HepG2 (cell line): ENCODE data around the gene NMT2. TPM values are rescaled to one million over a fixed set of nuclear protein-coding genes. Genes with fewer than 3 reads are reported as not detected.

ENCODE experiments used
- AKAP8 ChIP-seq: sonication (generic); formaldehyde crosslinking; IDR thresholded peaks from 2 replicates; pipeline ENCODE4 v1.5.1; 2020; ENCODE audit warnings: mild to moderate bottlenecking, missing genetic modification reagents
- FOXK1 ChIP-seq: sonication (generic); formaldehyde crosslinking; IDR thresholded peaks from 2 replicates; pipeline ENCODE4 v1.4.0; 2020; ENCODE audit warnings: low read depth, missing genetic modification reagents, borderline replicate concordance
- HCFC1 ChIP-seq: fragments of 150-350 bp; IDR thresholded peaks from 2 replicates; pipeline ENCODE4 v1.6.1; 2014; ENCODE audit warnings: low read depth, low read length
- KDM3A ChIP-seq: IDR thresholded peaks from 2 replicates; pipeline ENCODE4 v1.6.1; 2018; ENCODE audit warnings: low read depth, missing compliant biosample characterization
- NFKBIZ ChIP-seq: IDR thresholded peaks from 2 replicates; pipeline ENCODE4 v1.6.1; 2018; ENCODE audit warnings: missing genetic modification reagents, missing compliant biosample characterization
- PITX1 ChIP-seq: sonication (generic); formaldehyde crosslinking; IDR thresholded peaks from 2 replicates; pipeline ENCODE4 v1.5.1; 2020; ENCODE audit warnings: mild to moderate bottlenecking, missing genetic modification reagents
- RBM39 ChIP-seq: fragments of 200-400 bp; formaldehyde crosslinking; IDR thresholded peaks from one replicate; pipeline ENCODE4 v1.6.1; 2018; ENCODE audit warnings: antibody characterized with exemption, mild to moderate bottlenecking, low read depth, low read length; ENCODE audit not compliant: poor library complexity, severe bottlenecking
- RFX5 ChIP-seq: IDR thresholded peaks from 2 replicates; pipeline ENCODE4 v1.6.1; 2011; ENCODE audit warnings: low read depth, low read length, improper control_type of control experiment
- TBL1XR1 ChIP-seq: fragments of 150-350 bp; IDR thresholded peaks from 2 replicates; pipeline ENCODE4 v1.6.1; 2014; ENCODE audit warnings: borderline replicate concordance, low read length; ENCODE audit not compliant: partially characterized antibody
- ZNF644 ChIP-seq: IDR thresholded peaks from 2 replicates; pipeline ENCODE4 v1.6.1; 2016; ENCODE audit warnings: low read depth
- ZNF792 ChIP-seq: IDR thresholded peaks from 2 replicates; pipeline ENCODE4 v1.6.1; 2016
- polyA plus RNA-seq, 8 experiments: library from polyadenylated mRNA; depleted of rRNA in 3 of 8; stranded (reverse) in 7 of 8; unstranded in 1 of 8; fragments of >200 nt; fragmentation: Illumina TruSeq in 4 of 8; extraction: Trizol in 4 of 8; gene quantifications; 2 replicates each; pipeline versions ENCODE4 v1.2.1 to v1.2.3, GENCODE V29; 2011 to 2016; ENCODE audit warnings: low read depth in 4 of 8, missing spikeins in 1 of 8, mixed read lengths in 1 of 8; ENCODE audit not compliant: insufficient read depth in 1 of 8
- total RNA-seq, 5 experiments: library from RNA; depleted of rRNA; stranded (reverse); fragments of >200 nt; fragmentation: Illumina TruSeq; extraction: Trizol; gene quantifications; 2 replicates each; pipeline ENCODE4 v1.2.3, GENCODE V29; 2016; ENCODE audit warnings: low read depth in 1 of 5
- TF ChIP-seq, protein P1 (sequence below): sonication (generic); formaldehyde crosslinking; IDR thresholded peaks from 2 replicates; pipeline ENCODE4 v1.5.0; 2020; ENCODE audit warnings: missing genetic modification reagents
- TF ChIP-seq, protein P2 (sequence below): sonication (generic); formaldehyde crosslinking; IDR thresholded peaks from 2 replicates; pipeline ENCODE4 v1.8.1; 2023; ENCODE audit warnings: mild to moderate bottlenecking, inconsistent platforms, moderate library complexity, missing genetic modification reagents, borderline replicate concordance
- TF ChIP-seq, protein P3 (sequence below): sonication (generic); formaldehyde crosslinking; IDR thresholded peaks from 2 replicates; pipeline ENCODE4 v1.5.0; 2020; ENCODE audit warnings: missing genetic modification reagents, mild to moderate bottlenecking, borderline replicate concordance
- TF ChIP-seq, protein P4 (sequence below): IDR thresholded peaks from 2 replicates; pipeline ENCODE4 v1.6.1; 2016; ENCODE audit warnings: mild to moderate bottlenecking
- TF ChIP-seq, protein P5 (sequence below): sonication (generic); formaldehyde crosslinking; IDR thresholded peaks from 2 replicates; pipeline ENCODE4 v1.4.0; 2020; ENCODE audit warnings: missing genetic modification reagents
- TF ChIP-seq, protein P6 (sequence below): sonication (generic); formaldehyde crosslinking; IDR thresholded peaks from 2 replicates; pipeline ENCODE4 v1.8.1; 2022; ENCODE audit warnings: mild to moderate bottlenecking, missing genetic modification reagents
- TF ChIP-seq, protein P7 (sequence below): sonication (generic); formaldehyde crosslinking; IDR thresholded peaks from 2 replicates; pipeline ENCODE4 v1.4.0; 2020; ENCODE audit warnings: missing genetic modification reagents
- TF ChIP-seq, protein P8 (sequence below): sonication (generic); formaldehyde crosslinking; IDR thresholded peaks from 2 replicates; pipeline ENCODE4 v1.9.0; 2022; ENCODE audit warnings: missing genetic modification reagents, mild to moderate bottlenecking, borderline replicate concordance

Gene NMT2
- total and polyA plus RNA-seq, 2 of the 13 experiments (the other 11 are each of a cell fraction or from before 2014, with no cell fraction given): 10.1 to 23.8 TPM

DNA sequence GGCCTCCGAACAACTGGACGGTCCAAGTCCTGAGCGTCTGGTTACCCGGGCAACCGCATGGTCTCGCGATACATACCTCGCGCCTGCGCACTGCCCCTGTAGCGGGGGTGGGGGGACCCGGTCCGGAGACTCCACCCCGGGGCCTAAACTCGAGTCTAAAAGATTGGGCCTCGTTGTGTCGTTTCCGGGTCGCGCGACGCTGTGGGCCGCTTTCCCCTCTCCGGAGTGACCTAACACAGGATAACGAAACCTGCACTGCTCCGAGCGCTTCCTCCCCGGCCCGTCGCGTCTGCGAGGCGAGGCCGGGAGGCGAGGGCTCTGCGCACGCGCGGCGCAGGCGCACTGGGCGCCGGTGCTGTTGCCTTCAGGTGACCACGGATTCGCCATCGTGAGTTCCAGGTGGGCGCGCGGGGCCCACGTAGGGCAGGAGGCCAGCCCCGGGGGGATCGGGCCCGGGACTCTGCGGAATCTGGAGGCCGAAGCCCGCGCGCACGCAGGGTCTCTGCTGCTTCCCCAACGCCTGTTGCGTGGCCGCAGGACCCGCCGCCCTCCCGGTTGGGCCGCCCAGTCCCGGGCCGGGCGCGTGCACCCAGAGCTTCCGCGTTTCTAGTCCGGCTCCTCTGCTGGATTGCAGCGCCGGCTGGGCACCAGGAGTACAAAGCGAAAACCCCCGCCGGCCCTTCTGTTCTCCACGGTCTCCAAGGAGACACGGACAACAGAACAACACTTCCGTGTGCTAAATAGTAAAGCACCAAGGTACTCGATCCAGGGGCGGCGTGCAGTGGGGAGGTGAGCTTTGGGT, 71.3 kb downstream of the NMT2 start, which contains the start of gene RPP38 (continued):
- TF ChIP-seq AKAP8 (CRISPR knock-in tag) (no peak), ZNF644 (no peak), TBL1XR1 (no peak), NFKBIZ (peak; percentile 57; the same call in 1 of the 2 replicates), PITX1 (CRISPR knock-in tag) (no peak; the same call in 1 of the 2 replicates), RFX5 (no peak), KDM3A (CRISPR knock-in tag) (no peak), ZNF792 (CRISPR knock-in tag) (no peak), RBM39 (peak; percentile 64), FOXK1 (CRISPR knock-in tag) (peak; percentile 67; the same call in 1 of the 2 replicates), HCFC1 (no peak; the same call in 1 of the 2 replicates)
- TF ChIP-seq, protein P1, sequence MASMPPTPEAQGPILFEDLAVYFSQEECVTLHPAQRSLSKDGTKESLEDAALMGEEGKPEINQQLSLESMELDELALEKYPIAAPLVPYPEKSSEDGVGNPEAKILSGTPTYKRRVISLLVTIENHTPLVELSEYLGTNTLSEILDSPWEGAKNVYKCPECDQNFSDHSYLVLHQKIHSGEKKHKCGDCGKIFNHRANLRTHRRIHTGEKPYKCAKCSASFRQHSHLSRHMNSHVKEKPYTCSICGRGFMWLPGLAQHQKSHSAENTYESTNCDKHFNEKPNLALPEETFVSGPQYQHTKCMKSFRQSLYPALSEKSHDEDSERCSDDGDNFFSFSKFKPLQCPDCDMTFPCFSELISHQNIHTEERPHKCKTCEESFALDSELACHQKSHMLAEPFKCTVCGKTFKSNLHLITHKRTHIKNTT (CRISPR knock-in tag): no peak
- TF ChIP-seq, protein P2, sequence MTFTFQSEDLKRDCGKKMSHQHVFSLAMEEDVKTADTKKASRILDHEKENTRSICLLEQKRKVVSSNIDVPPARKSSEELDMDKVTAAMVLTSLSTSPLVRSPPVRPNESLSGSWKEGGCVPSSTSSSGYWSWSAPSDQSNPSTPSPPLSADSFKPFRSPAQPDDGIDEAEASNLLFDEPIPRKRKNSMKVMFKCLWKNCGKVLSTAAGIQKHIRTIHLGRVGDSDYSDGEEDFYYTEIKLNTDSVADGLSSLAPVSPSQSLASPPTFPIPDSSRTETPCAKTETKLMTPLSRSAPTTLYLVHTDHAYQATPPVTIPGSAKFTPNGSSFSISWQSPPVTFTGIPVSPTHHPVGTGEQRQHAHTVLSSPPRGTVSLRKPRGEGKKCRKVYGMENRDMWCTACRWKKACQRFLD (CRISPR knock-in tag): peak; percentile 73; the same call in 1 of the 2 replicates
- TF ChIP-seq, protein P3, sequence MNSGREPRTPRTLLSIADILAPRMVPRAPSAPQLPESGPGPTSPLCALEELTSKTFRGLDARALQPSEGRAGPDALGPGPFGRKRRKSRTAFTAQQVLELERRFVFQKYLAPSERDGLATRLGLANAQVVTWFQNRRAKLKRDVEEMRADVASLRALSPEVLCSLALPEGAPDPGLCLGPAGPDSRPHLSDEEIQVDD (CRISPR knock-in tag): peak; percentile 92; the same call in 1 of the 2 replicates
- TF ChIP-seq, protein P4, sequence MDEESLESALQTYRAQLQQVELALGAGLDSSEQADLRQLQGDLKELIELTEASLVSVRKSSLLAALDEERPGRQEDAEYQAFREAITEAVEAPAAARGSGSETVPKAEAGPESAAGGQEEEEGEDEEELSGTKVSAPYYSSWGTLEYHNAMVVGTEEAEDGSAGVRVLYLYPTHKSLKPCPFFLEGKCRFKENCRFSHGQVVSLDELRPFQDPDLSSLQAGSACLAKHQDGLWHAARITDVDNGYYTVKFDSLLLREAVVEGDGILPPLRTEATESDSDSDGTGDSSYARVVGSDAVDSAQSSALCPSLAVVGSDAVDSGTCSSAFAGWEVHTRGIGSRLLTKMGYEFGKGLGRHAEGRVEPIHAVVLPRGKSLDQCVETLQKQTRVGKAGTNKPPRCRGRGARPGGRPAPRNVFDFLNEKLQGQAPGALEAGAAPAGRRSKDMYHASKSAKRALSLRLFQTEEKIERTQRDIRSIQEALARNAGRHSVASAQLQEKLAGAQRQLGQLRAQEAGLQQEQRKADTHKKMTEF (CRISPR knock-in tag): peak; percentile 96
- TF ChIP-seq, protein P5, sequence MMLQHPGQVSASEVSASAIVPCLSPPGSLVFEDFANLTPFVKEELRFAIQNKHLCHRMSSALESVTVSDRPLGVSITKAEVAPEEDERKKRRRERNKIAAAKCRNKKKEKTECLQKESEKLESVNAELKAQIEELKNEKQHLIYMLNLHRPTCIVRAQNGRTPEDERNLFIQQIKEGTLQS (CRISPR knock-in tag): no peak
- TF ChIP-seq, protein P6, sequence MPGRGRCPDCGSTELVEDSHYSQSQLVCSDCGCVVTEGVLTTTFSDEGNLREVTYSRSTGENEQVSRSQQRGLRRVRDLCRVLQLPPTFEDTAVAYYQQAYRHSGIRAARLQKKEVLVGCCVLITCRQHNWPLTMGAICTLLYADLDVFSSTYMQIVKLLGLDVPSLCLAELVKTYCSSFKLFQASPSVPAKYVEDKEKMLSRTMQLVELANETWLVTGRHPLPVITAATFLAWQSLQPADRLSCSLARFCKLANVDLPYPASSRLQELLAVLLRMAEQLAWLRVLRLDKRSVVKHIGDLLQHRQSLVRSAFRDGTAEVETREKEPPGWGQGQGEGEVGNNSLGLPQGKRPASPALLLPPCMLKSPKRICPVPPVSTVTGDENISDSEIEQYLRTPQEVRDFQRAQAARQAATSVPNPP (CRISPR knock-in tag): peak; percentile 93
- TF ChIP-seq, protein P7, sequence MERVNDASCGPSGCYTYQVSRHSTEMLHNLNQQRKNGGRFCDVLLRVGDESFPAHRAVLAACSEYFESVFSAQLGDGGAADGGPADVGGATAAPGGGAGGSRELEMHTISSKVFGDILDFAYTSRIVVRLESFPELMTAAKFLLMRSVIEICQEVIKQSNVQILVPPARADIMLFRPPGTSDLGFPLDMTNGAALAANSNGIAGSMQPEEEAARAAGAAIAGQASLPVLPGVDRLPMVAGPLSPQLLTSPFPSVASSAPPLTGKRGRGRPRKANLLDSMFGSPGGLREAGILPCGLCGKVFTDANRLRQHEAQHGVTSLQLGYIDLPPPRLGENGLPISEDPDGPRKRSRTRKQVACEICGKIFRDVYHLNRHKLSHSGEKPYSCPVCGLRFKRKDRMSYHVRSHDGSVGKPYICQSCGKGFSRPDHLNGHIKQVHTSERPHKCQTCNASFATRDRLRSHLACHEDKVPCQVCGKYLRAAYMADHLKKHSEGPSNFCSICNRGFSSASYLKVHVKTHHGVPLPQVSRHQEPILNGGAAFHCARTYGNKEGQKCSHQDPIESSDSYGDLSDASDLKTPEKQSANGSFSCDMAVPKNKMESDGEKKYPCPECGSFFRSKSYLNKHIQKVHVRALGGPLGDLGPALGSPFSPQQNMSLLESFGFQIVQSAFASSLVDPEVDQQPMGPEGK (CRISPR knock-in tag): peak; percentile 70
- TF ChIP-seq, protein P8, sequence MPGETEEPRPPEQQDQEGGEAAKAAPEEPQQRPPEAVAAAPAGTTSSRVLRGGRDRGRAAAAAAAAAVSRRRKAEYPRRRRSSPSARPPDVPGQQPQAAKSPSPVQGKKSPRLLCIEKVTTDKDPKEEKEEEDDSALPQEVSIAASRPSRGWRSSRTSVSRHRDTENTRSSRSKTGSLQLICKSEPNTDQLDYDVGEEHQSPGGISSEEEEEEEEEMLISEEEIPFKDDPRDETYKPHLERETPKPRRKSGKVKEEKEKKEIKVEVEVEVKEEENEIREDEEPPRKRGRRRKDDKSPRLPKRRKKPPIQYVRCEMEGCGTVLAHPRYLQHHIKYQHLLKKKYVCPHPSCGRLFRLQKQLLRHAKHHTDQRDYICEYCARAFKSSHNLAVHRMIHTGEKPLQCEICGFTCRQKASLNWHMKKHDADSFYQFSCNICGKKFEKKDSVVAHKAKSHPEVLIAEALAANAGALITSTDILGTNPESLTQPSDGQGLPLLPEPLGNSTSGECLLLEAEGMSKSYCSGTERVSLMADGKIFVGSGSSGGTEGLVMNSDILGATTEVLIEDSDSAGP (CRISPR knock-in tag): peak; percentile 94
